Stimulated activated CD4-positive, alpha-beta T cell treated with anti-CD3 and anti-CD28 coated beads, Interleukin-2, amount 100 ng/mL, for 48 hours (primary cell): ENCODE results near the gene PIK3R1.

Source experiments
- DNase-seq, 2 donors: peaks; one replicate each; pipeline ENCODE4 v3.0.0-alpha.2; 2020

Gene PIK3R1

GRCh38 chr5:68215208-68215897 is at the start of gene PIK3R1:
PIK3R1 (plus strand) TSS chr5:68215756; CDS start chr5:68226676, 10,920 bp downstream.
- DNase-seq, result peak; percentile 85 to 94

- DNase-seq, result no peak
These were observed 48.3 kb upstream of the PIK3R1 start for GRCh38 chr5:68167195-68167651.

GRCh38 chr5:68169903-68170302 is 45.7 kb upstream of the PIK3R1 start:
- no peak for DNase-seq

- DNase-seq, result no peak
These were observed 44.6 kb upstream of the PIK3R1 start for GRCh38 chr5:68170826-68171558.

- DNase-seq, result no peak
These were observed 43.2 kb upstream of the PIK3R1 start for GRCh38 chr5:68172314-68172713.

- DNase-seq, result no peak
These were observed 42.5 kb upstream of the PIK3R1 start for GRCh38 chr5:68173007-68173406.

GRCh38 chr5:68176253-68176652 is 39.3 kb upstream of the PIK3R1 start:
- no peak for DNase-seq

GRCh38 chr5:68176802-68177479 is 38.6 kb upstream of the PIK3R1 start:
- DNase-seq, result no peak

- DNase-seq, result no peak
These were observed 37.9 kb upstream of the PIK3R1 start for GRCh38 chr5:68177676-68178075.

- no peak for DNase-seq
These were observed 37.0 kb upstream of the PIK3R1 start for GRCh38 chr5:68178579-68178978.

- no peak for DNase-seq
These were observed 35.2 kb upstream of the PIK3R1 start for GRCh38 chr5:68180121-68181038.

GRCh38 chr5:68181039-68181599 is 34.4 kb upstream of the PIK3R1 start:
- no peak for DNase-seq

GRCh38 chr5:68182094-68182493 is 33.5 kb upstream of the PIK3R1 start:
- no peak for DNase-seq

- no peak for DNase-seq
These were observed 33.0 kb upstream of the PIK3R1 start for GRCh38 chr5:68182534-68182933.

GRCh38 chr5:68187268-68188055 is 28.1 kb upstream of the PIK3R1 start:
- DNase-seq, result no peak

GRCh38 chr5:68189171-68189570 is 26.4 kb upstream of the PIK3R1 start:
- DNase-seq, result no peak

GRCh38 chr5:68189613-68190012 is 25.9 kb upstream of the PIK3R1 start:
- no peak for DNase-seq

GRCh38 chr5:68190619-68191018 is 24.9 kb upstream of the PIK3R1 start:
- DNase-seq, result no peak

- no peak for DNase-seq
These were observed 24.3 kb upstream of the PIK3R1 start for GRCh38 chr5:68191083-68191791.

- DNase-seq, result no peak
These were observed 22.9 kb upstream of the PIK3R1 start for GRCh38 chr5:68192679-68193060.
